Ishikawa (cell line): Measurements from ENCODE around the gene ITPR1.

Experiments
- CEBPB ChIP-seq: IDR thresholded peaks from 2 replicates; pipeline ENCODE4 v1.6.1; 2012
- CREB1 ChIP-seq: IDR thresholded peaks from 2 replicates; pipeline ENCODE4 v1.6.1; 2012; ENCODE audit warnings: low read depth
- FOXM1 ChIP-seq: IDR thresholded peaks from 2 replicates; pipeline ENCODE4 v1.6.1; 2012; ENCODE audit warnings: low read depth, borderline replicate concordance
- NFIC ChIP-seq: IDR thresholded peaks from 2 replicates; pipeline ENCODE4 v1.6.1; 2012
- TAF1 ChIP-seq: IDR thresholded peaks from 2 replicates; pipeline ENCODE4 v1.6.1; 2012; ENCODE audit warnings: low read depth, mild to moderate bottlenecking
- TCF12 ChIP-seq: IDR thresholded peaks from 2 replicates; pipeline ENCODE4 v1.6.1; 2012; ENCODE audit warnings: low read depth
- ZBTB7A ChIP-seq: IDR thresholded peaks from 2 replicates; pipeline ENCODE4 v1.6.1; 2012; ENCODE audit warnings: low read depth
- TF ChIP-seq, protein P1 (sequence below): IDR thresholded peaks from 2 replicates; pipeline ENCODE4 v1.6.1; 2012
- TF ChIP-seq, protein P2 (sequence below): IDR thresholded peaks from 2 replicates; pipeline ENCODE4 v1.6.1; 2012
- TF ChIP-seq, protein P3 (sequence below): IDR thresholded peaks from 2 replicates; pipeline ENCODE4 v1.6.1; 2012; ENCODE audit warnings: low read depth, mild to moderate bottlenecking

DNA sequence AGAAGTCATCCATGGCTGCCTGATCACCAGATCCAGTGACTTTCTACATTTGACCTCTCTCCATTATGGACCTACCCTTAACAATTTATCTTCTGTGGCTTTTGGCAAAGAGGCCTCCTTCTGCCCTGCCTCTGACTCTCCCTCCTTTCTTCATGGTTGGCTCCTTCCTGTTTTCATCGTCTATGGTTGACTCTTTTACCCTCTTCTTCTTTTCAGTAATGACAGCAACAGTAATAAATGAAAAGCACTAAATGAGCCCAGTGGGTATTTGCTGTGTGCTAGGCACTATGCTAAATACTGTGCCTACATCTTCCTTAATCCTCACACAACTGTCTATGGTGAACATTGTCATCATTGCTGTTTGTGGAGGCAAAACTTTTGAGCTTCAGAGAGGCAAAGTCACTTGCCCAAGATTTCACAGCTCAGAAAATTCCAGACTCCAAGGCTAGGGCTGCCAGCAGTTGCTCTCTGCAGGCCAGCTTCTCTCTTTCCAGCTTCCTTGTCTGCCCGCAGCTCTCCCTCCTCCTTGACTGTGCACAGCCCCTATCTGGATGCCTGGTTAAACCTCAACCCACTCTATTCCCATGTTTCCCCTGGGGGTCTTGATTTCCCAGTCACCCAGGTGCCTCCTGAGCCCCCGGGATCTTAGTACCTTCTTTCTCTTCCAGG is 24.6 kb downstream of the ITPR1 start:
- TF ChIP-seq CREB1 (no peak), NFIC (no peak), TAF1 (no peak), TCF12 (no peak), ZBTB7A (no peak), FOXM1 (no peak), CEBPB (no peak)
- TF ChIP-seq, protein P1, sequence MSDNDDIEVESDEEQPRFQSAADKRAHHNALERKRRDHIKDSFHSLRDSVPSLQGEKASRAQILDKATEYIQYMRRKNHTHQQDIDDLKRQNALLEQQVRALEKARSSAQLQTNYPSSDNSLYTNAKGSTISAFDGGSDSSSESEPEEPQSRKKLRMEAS, result no peak
- TF ChIP-seq, protein P2, sequence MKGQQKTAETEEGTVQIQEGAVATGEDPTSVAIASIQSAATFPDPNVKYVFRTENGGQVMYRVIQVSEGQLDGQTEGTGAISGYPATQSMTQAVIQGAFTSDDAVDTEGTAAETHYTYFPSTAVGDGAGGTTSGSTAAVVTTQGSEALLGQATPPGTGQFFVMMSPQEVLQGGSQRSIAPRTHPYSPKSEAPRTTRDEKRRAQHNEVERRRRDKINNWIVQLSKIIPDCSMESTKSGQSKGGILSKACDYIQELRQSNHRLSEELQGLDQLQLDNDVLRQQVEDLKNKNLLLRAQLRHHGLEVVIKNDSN, result no peak
- TF ChIP-seq, protein P3, sequence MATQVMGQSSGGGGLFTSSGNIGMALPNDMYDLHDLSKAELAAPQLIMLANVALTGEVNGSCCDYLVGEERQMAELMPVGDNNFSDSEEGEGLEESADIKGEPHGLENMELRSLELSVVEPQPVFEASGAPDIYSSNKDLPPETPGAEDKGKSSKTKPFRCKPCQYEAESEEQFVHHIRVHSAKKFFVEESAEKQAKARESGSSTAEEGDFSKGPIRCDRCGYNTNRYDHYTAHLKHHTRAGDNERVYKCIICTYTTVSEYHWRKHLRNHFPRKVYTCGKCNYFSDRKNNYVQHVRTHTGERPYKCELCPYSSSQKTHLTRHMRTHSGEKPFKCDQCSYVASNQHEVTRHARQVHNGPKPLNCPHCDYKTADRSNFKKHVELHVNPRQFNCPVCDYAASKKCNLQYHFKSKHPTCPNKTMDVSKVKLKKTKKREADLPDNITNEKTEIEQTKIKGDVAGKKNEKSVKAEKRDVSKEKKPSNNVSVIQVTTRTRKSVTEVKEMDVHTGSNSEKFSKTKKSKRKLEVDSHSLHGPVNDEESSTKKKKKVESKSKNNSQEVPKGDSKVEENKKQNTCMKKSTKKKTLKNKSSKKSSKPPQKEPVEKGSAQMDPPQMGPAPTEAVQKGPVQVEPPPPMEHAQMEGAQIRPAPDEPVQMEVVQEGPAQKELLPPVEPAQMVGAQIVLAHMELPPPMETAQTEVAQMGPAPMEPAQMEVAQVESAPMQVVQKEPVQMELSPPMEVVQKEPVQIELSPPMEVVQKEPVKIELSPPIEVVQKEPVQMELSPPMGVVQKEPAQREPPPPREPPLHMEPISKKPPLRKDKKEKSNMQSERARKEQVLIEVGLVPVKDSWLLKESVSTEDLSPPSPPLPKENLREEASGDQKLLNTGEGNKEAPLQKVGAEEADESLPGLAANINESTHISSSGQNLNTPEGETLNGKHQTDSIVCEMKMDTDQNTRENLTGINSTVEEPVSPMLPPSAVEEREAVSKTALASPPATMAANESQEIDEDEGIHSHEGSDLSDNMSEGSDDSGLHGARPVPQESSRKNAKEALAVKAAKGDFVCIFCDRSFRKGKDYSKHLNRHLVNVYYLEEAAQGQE, result no peak
